GM12878 (cell line): ENCODE measurements around the gene RFWD3. TPM values are rescaled to one million over a fixed set of nuclear protein-coding genes. Genes with fewer than 3 reads are reported as not detected.

Source experiments
- ATF7 ChIP-seq: fragments of 450-650 bp; IDR thresholded peaks from 2 replicates; pipeline ENCODE4 v1.6.1; 2016; ENCODE audit warnings: low read depth, mild to moderate bottlenecking
- BCL3 ChIP-seq: IDR thresholded peaks from 2 replicates; pipeline ENCODE4 v1.6.1; 2011; ENCODE audit warnings: borderline replicate concordance, low read depth, mild to moderate bottlenecking, moderate library complexity, low read length; ENCODE audit not compliant: insufficient read depth, poor library complexity, severe bottlenecking
- EED ChIP-seq: sonication (generic); IDR thresholded peaks from 2 replicates; pipeline ENCODE4 v1.6.1; 2016; ENCODE audit warnings: antibody characterized with exemption, low read depth
- EGR1 ChIP-seq, 2 experiments: IDR thresholded peaks; 1 replicate in 1 of 2; 2 replicates in 1 of 2; pipeline ENCODE4 v1.6.1; 2011 to 2012; ENCODE audit warnings: low read depth in 2 of 2, low read length in 2 of 2, borderline replicate concordance in 1 of 2, mild to moderate bottlenecking in 1 of 2, moderate library complexity in 1 of 2
- FOS ChIP-seq: IDR thresholded peaks from 3 replicates; pipeline ENCODE4 v1.6.1; 2011; ENCODE audit warnings: borderline replicate concordance; ENCODE audit not compliant: insufficient read length; ENCODE audit errors: extremely low read depth
- HDAC2 ChIP-seq: fragments of 200-600 bp; sonication (generic); IDR thresholded peaks from 2 replicates; pipeline ENCODE4 v1.6.1; 2017
- HDAC6 ChIP-seq: fragments of 200-600 bp; sonication (generic); IDR thresholded peaks from one replicate; pipeline ENCODE4 v1.8.0; 2017; ENCODE audit warnings: antibody characterized with exemption; ENCODE audit not compliant: unreplicated experiment
- JUNB ChIP-seq: IDR thresholded peaks from 2 replicates; pipeline ENCODE4 v1.6.1; 2016; ENCODE audit warnings: antibody characterized with exemption, mild to moderate bottlenecking
- KLF5 ChIP-seq: fragments of 450-650 bp; IDR thresholded peaks from 2 replicates; pipeline ENCODE4 v1.6.1; 2014; ENCODE audit warnings: mild to moderate bottlenecking; ENCODE audit not compliant: partially characterized antibody
- MEF2B ChIP-seq: fragments of 450-650 bp; IDR thresholded peaks from 2 replicates; pipeline ENCODE4 v1.6.1; 2018; ENCODE audit warnings: mild to moderate bottlenecking, moderate library complexity; ENCODE audit not compliant: partially characterized antibody, poor library complexity, severe bottlenecking
- POLR2AphosphoS2 ChIP-seq: IDR thresholded peaks from 2 replicates; pipeline ENCODE4 v1.6.1; 2011; ENCODE audit warnings: low read depth, mild to moderate bottlenecking, low read length, improper control_type of control experiment, moderate library complexity
- RAD51 ChIP-seq: fragments of 450-650 bp; IDR thresholded peaks from 2 replicates; pipeline ENCODE4 v1.6.1; 2016; ENCODE audit warnings: moderate library complexity, mild to moderate bottlenecking, inconsistent platforms
- RCOR1 ChIP-seq: conservative IDR thresholded peaks from 2 replicates; pipeline ENCODE4 v1.6.1; 2012; ENCODE audit warnings: low read depth, low read length, improper control_type of control experiment
- RELB ChIP-seq: fragments of 450-650 bp; IDR thresholded peaks from 2 replicates; pipeline ENCODE4 v1.6.1; 2017; ENCODE audit warnings: low read depth, mild to moderate bottlenecking, moderate library complexity
- RFX5 ChIP-seq: IDR thresholded peaks from 2 replicates; pipeline ENCODE4 v1.6.1; 2011; ENCODE audit warnings: low read depth, low read length, improper control_type of control experiment
- SMARCA5 ChIP-seq: fragments of 450-650 bp; IDR thresholded peaks from 2 replicates; pipeline ENCODE4 v1.6.1; 2017; ENCODE audit warnings: mild to moderate bottlenecking
- SPI1 ChIP-seq: IDR thresholded peaks from 2 replicates; pipeline ENCODE4 v1.6.1; 2011; ENCODE audit warnings: low read depth, mild to moderate bottlenecking, low read length, moderate library complexity, borderline replicate concordance; ENCODE audit not compliant: insufficient read depth
- STAT3 ChIP-seq: IDR thresholded peaks from 2 replicates; pipeline ENCODE4 v1.6.1; 2011; ENCODE audit warnings: low read depth, low read length, improper control_type of control experiment
- TCF12 ChIP-seq: IDR thresholded peaks from 2 replicates; pipeline ENCODE4 v1.6.1; 2011; ENCODE audit warnings: low read depth, mild to moderate bottlenecking, low read length
- TCF3 ChIP-seq: IDR thresholded peaks from 2 replicates; pipeline ENCODE4 v1.6.1; 2012; ENCODE audit warnings: low read depth, mild to moderate bottlenecking, low read length, borderline replicate concordance; ENCODE audit not compliant: insufficient read depth
- YY1 ChIP-seq: IDR thresholded peaks from 2 replicates; pipeline ENCODE4 v1.6.1; 2011; ENCODE audit warnings: low read depth, mild to moderate bottlenecking, low read length
- ZNF24 ChIP-seq: fragments of 450-650 bp; IDR thresholded peaks from 2 replicates; pipeline ENCODE4 v1.6.1; 2017; ENCODE audit warnings: antibody characterized with exemption, mild to moderate bottlenecking
- ZNF384 ChIP-seq: IDR thresholded peaks from 2 replicates; pipeline ENCODE4 v1.6.1; 2012; ENCODE audit warnings: low read depth, mild to moderate bottlenecking, low read length, improper control_type of control experiment, borderline replicate concordance
- ZNF592 ChIP-seq: fragments of 450-650 bp; IDR thresholded peaks from 2 replicates; pipeline ENCODE4 v1.6.1; 2017; ENCODE audit warnings: mild to moderate bottlenecking, moderate library complexity
- polyA plus RNA-seq, 11 experiments: library from polyadenylated mRNA; depleted of rRNA in 4 of 11; unstranded in 6 of 11; stranded (reverse) in 5 of 11; fragments of >200 nt; fragmentation: Nextera tagmentation in 4 of 11; fragmentation: Illumina TruSeq in 1 of 11; extraction: Ambion mirVana in 4 of 11; extraction: Trizol in 1 of 11; gene quantifications; 1 replicate in 1 of 11; 2 replicates in 10 of 11; pipeline versions ENCODE4 v1.2.1 to v1.2.3, GENCODE V29; 2011 to 2016; ENCODE audit warnings: inconsistent platforms in 2 of 11, missing spikeins in 2 of 11, low read depth in 1 of 11
- total RNA-seq, 4 experiments: library from RNA; depleted of rRNA in 3 of 4; stranded (reverse); fragments of >200 nt in 3 of 4; fragmentation: Illumina TruSeq in 1 of 4; extraction: Trizol in 1 of 4; gene quantifications; 2 replicates each; pipeline versions ENCODE4 v1.2.1 to v1.2.3, GENCODE V29; 2013 to 2021

RFWD3 gene
- total and polyA plus RNA-seq, 10 of the 15 experiments (the other 5 are each of a cell fraction or from before 2014, with no cell fraction given): 10.7 to 78.5 (median 51.2) TPM

GRCh38 chr16:74666425-74667254 is at the start of gene RFWD3 (continued):
- no peak for TF ChIP-seq ZNF592
- no peak for TF ChIP-seq BCL3
- peak; percentile 100 for TF ChIP-seq ZNF384
- TF ChIP-seq RAD51: no peak
- TF ChIP-seq HDAC6: no peak
- TF ChIP-seq SMARCA5: no peak
- no peak for TF ChIP-seq RCOR1
- no peak for TF ChIP-seq SPI1
- no peak for TF ChIP-seq MEF2B
- TF ChIP-seq FOS: peak; percentile 95
- no peak for TF ChIP-seq EED
- no peak for TF ChIP-seq STAT3
- TF ChIP-seq KLF5: no peak
- peak; percentile 74 for TF ChIP-seq YY1
- TF ChIP-seq EGR1 (IDR thresholded peaks at IDR 0.05; ENCODE audit: borderline replicate concordance in 1 of 2, low read depth in 2 of 2, low read length in 2 of 2): peak in 1 of 2 experiments; percentile 27; a peak in 1 of 3 replicates
- TF ChIP-seq ATF7: peak; percentile 52; the same call in 1 of the 2 replicates
- no peak for TF ChIP-seq ZNF24
- no peak for TF ChIP-seq HDAC2
- TF ChIP-seq TCF12: 0 out of 2 replicates have a peak, but pooled peaks have one; percentile 47
- peak; percentile 69; the same call in 1 of the 2 replicates for TF ChIP-seq RELB
- 0 out of 2 replicates have a peak, but pooled peaks have one; percentile 16 for TF ChIP-seq TCF3
- TF ChIP-seq JUNB: no peak
- 0 out of 2 replicates have a peak, but pooled peaks have one; percentile 82 for TF ChIP-seq POLR2AphosphoS2
- peak; percentile 62; the same call in 1 of the 2 replicates for TF ChIP-seq RFX5
